Prostate gland (tissue), 2 donors: Measurements from ENCODE around the gene KRT72.

Experiments
- POLR2A ChIP-seq: fragments of 450-650 bp; IDR thresholded peaks from one replicate; pipeline ENCODE4 v1.6.1; 2016; ENCODE audit warnings: antibody characterized with exemption, mild to moderate bottlenecking
- POLR2AphosphoS5 ChIP-seq: sonication (generic); formaldehyde crosslinking; IDR thresholded peaks from one replicate; pipeline ENCODE4 v1.6.1; 2017; ENCODE audit warnings: antibody characterized with exemption
- TF ChIP-seq, protein P1 (sequence below), 4 experiments: fragments of 200-600 bp in 2 of 4; fragments of 450-650 bp in 2 of 4; sonication (generic) in 2 of 4; IDR thresholded peaks; 1 replicate in 3 of 4; 2 replicates in 1 of 4; pipeline ENCODE4 v1.5.1; 2016 to 2019; ENCODE audit warnings: antibody characterized with exemption in 4 of 4, mild to moderate bottlenecking in 2 of 4, moderate library complexity in 2 of 4

DNA sequence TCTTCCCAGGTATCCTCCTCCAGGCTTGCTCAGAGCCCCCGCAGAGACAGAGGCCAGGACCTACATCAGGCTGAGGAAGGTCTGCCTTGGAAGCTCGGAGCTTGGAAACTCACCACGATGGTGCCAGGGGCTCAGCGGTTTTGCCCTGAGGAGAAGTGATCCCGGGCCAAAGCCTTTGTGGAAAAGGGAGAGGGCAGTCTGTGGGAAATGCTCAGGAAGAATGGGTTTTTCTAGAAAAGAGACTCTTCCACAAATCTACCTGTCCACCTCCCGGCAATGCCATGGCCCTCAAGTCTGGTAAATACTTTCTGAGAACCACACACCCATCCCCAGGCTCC, 42.8 kb upstream of the KRT72 start:
- TF ChIP-seq, protein P1, sequence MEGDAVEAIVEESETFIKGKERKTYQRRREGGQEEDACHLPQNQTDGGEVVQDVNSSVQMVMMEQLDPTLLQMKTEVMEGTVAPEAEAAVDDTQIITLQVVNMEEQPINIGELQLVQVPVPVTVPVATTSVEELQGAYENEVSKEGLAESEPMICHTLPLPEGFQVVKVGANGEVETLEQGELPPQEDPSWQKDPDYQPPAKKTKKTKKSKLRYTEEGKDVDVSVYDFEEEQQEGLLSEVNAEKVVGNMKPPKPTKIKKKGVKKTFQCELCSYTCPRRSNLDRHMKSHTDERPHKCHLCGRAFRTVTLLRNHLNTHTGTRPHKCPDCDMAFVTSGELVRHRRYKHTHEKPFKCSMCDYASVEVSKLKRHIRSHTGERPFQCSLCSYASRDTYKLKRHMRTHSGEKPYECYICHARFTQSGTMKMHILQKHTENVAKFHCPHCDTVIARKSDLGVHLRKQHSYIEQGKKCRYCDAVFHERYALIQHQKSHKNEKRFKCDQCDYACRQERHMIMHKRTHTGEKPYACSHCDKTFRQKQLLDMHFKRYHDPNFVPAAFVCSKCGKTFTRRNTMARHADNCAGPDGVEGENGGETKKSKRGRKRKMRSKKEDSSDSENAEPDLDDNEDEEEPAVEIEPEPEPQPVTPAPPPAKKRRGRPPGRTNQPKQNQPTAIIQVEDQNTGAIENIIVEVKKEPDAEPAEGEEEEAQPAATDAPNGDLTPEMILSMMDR (IDR thresholded peaks at IDR 0.05): no peak
- TF ChIP-seq POLR2A (no peak), POLR2AphosphoS5 (no peak)
